Mesothelial cell of epicardium (in vitro differentiated cells): ENCODE results near the gene PDE4DIP. TPM values are rescaled to one million over a fixed set of nuclear protein-coding genes. Genes with fewer than 3 reads are reported as not detected.
"Not testable (repeated sequence)": the region's sequence is repeated elsewhere in the genome, so short reads cannot be mapped to it uniquely, and the experiment has no call there.

Experiments
- DNase-seq, 2 experiments: peaks; one replicate each; pipeline ENCODE4 v3.0.0; 2021; ENCODE audit warnings: low spot score in 2 of 2; ENCODE audit not compliant: unreplicated experiment in 2 of 2
- H3K27ac Mint-ChIP-seq: 2 replicates; pipeline ENCODE4 v1.8.0; 2021; ENCODE audit warnings: mixed read lengths
- H3K27me3 Mint-ChIP-seq: 2 replicates; pipeline ENCODE4 v1.8.0; 2021; ENCODE audit warnings: low read depth, mixed read lengths
- H3K36me3 Mint-ChIP-seq: 2 replicates; pipeline ENCODE4 v1.8.0; 2021; ENCODE audit warnings: mixed read lengths
- H3K4me1 Mint-ChIP-seq: 2 replicates; pipeline ENCODE4 v1.8.0; 2021; ENCODE audit warnings: mixed read lengths
- H3K4me3 Mint-ChIP-seq: 2 replicates; pipeline ENCODE4 v1.8.0; 2021; ENCODE audit warnings: mild to moderate bottlenecking, moderate library complexity, mixed read lengths
- H3K9me3 Mint-ChIP-seq: 2 replicates; pipeline ENCODE4 v1.8.0; 2021; ENCODE audit warnings: mixed read lengths
- total RNA-seq: library from RNA; stranded (reverse); gene quantifications from 3 replicates; pipeline ENCODE4 v1.2.1, GENCODE V29; 2021

Gene PDE4DIP
- total RNA-seq, 1 donor from 2014 or later = 46.4 TPM

DNA sequence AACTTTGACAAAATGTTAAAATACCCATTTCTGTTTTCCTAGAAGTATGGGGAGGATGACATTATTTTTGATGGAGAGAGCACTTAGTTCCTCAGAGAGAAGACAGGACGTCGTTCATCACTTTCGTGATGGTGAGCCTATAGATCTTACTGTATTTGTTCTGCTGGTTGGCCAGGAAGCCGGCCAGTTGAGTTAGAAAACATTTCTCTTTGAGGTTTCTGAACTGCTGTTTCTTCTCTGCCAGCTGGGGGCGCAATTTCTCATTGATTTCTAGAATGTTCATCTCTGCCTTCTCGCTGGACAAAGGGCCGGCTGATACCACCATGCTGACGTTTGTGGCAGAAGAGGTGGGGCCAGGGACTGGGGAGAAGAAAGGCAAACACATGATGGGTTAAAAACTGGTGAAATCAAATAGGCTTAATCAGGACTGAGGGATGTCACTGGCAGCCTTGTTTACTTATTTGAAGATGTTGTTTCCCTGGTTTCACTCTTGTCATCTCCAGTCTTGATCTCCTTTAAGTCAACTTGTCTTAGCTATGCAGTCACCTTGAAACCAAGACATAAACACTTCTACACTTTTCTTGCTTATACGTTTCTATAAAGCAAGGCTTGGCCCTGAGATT, 231.4 kb downstream of the PDE4DIP start:
- not testable (repeated sequence) for DNase-seq, H3K4me1 Mint-ChIP-seq, H3K27me3 Mint-ChIP-seq, H3K4me3 Mint-ChIP-seq, H3K27ac Mint-ChIP-seq, H3K36me3 Mint-ChIP-seq, H3K9me3 Mint-ChIP-seq

Other genes starting within 250 kb of the PDE4DIP start
- 31.4 to 38.3 TPM (median 36.2 TPM) in 3 replicates for gene NBPF14, start 248.4 kb upstream of the PDE4DIP start, total RNA-seq
- 0.34 to 0.44 TPM in 2 of 3 replicates, not detected in the other for gene NUDT4B, start 95.7 kb upstream of the PDE4DIP start, total RNA-seq